ENCODE measurements around the gene ATP2A1. TPM values are rescaled to one million over a fixed set of nuclear protein-coding genes. Genes with fewer than 3 reads are reported as not detected.
A peak's percentile ranks its signal among the peaks of the same experiment; 100 is the strongest.

Gene ATP2A1
- total and polyA plus RNA-seq, 2 of the 13 experiments (the other 11 are each of a cell fraction or from before 2014, with no cell fraction given), result 3.2 to 12.5 TPM

- TF ChIP-seq ZBTB26 (CRISPR knock-in tag; IDR thresholded peaks at IDR 0.05; ENCODE audit: borderline replicate concordance), result no peak
- no peak; the same call in 1 of the 2 replicates for TF ChIP-seq REPIN1 (CRISPR knock-in tag; IDR thresholded peaks at IDR 0.05; ENCODE audit: borderline replicate concordance, low read depth)
- TF ChIP-seq ZNF687 (CRISPR knock-in tag; IDR thresholded peaks at IDR 0.05), result peak; percentile 74
- peak; percentile 79 for TF ChIP-seq SPEN (CRISPR knock-in tag; IDR thresholded peaks at IDR 0.05; ENCODE audit: low read depth)
These were observed 46.6 kb downstream of the ATP2A1 start, which contains the start of gene RABEP2 (continued) for GRCh38 chr16:28924762-28925385.

Measured in HepG2 (cell line).